Adrenal gland (tissue), 5 donors: ENCODE results near the gene ZSCAN18.

Experiments used
- POLR2A ChIP-seq, 2 donors: fragments of 450-650 bp; IDR thresholded peaks; one replicate each; pipeline ENCODE4 v1.6.1; 2017; ENCODE audit warnings: antibody characterized with exemption in 2 of 2, mild to moderate bottlenecking in 2 of 2, moderate library complexity in 1 of 2
- TF ChIP-seq, protein P1 (sequence below), 6 experiments: fragments of 450-650 bp in 4 of 6; fragments of 200-600 bp in 2 of 6; sonication (generic) in 1 of 6; IDR thresholded peaks; 1 replicate in 5 of 6; 2 replicates in 1 of 6; pipeline versions ENCODE4 v1.5.1 to v1.8.0; 2016 to 2021; ENCODE audit warnings: antibody characterized with exemption in 6 of 6, mild to moderate bottlenecking in 2 of 6, moderate library complexity in 1 of 6
- donor health status: DM: no; HTN: no; CAD: no.

DNA sequence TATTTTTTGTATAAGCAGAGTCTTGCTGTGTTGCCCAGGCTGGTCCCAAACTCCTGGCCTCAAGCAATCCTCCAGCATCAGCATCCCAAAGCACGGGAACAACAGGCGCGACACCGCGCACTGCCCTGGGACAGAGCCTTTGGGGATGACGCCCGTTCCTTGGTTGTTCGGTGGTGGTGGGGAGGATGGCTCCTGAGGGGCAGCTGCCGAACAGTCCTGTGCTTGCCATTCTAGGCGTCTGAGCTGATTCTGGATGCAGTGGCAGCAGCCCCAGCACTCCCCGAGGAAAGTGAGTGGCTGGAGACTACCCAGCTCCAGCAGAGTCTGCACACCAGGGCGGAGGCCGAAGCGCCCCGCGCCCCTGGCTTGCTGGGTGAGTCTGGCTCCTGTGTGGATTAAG, 45.8 kb downstream of the ZSCAN18 start:
- TF ChIP-seq, protein P1, sequence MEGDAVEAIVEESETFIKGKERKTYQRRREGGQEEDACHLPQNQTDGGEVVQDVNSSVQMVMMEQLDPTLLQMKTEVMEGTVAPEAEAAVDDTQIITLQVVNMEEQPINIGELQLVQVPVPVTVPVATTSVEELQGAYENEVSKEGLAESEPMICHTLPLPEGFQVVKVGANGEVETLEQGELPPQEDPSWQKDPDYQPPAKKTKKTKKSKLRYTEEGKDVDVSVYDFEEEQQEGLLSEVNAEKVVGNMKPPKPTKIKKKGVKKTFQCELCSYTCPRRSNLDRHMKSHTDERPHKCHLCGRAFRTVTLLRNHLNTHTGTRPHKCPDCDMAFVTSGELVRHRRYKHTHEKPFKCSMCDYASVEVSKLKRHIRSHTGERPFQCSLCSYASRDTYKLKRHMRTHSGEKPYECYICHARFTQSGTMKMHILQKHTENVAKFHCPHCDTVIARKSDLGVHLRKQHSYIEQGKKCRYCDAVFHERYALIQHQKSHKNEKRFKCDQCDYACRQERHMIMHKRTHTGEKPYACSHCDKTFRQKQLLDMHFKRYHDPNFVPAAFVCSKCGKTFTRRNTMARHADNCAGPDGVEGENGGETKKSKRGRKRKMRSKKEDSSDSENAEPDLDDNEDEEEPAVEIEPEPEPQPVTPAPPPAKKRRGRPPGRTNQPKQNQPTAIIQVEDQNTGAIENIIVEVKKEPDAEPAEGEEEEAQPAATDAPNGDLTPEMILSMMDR (IDR thresholded peaks at IDR 0.05) = no peak
- TF ChIP-seq POLR2A (IDR thresholded peaks at IDR 0.05) = no peak
